ENCODE measurements around the gene TTC19. TPM values are rescaled to one million over a fixed set of nuclear protein-coding genes. Genes with fewer than 3 reads are reported as not detected.

Gene TTC19
- total RNA-seq, 3 donors from 2014 or later (not counting 1 experiment from before 2014, with no cell fraction given) = 40.1 to 42.3 (median 40.2) TPM

DNA sequence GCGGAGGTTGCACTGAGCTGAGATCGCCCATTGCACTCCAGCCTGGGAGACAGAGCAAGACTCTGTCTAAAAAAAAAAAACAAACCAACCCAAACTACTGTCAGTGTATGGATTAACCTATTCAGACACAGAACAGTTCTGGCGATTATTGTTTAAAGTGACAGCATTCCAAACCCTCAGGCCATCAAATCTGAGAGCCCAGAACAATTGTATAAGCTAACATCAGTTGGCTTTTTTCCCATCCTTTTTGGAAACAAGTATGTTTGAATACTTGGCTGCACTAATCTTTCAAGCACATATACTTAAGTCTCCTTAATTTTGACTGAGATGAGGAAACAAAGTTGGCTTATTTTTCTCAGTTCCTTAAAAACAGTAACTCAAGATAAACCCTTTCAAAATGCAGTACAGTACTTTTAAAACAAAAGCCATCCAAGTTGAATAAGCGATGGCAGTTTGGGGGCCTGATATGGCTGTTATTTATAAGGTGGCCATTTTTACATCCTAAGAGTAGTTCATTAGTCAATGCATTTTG lies 1.5 kb upstream of the TTC19 start:
- Mint-ChIP-seq H3K27me3 (ENCODE audit: low read depth in 2 of 2) (no peaks in the 10 kb centered on the region), H3K4me1 (peaks cover 19 to 30% of the 10 kb centered on the region in 2 donors), H3K36me3 (no peaks in the 10 kb centered on the region), H3K9me3 (no peaks in the 10 kb centered on the region), H3K4me3 (peak overlapping the region; percentile 95), H3K27ac (peak overlapping the region; percentile 75 to 83)
- no peak overlapping the region for H3K4me3 ChIP-seq (ENCODE audit: low read length)
- ATAC-seq (no peak), DNase-seq (no peak)
- peaks cover 12% of the 10 kb centered on the region for H3K36me3 ChIP-seq (ENCODE audit: control insufficient read depth, insufficient read depth, low read length)
- intact Hi-C loops (cut with micrococcal nuclease) = no loop called here
- H3K27ac ChIP-seq (ENCODE audit: low read length) = peak overlapping the region; percentile 85
- peaks cover 17% of the 10 kb centered on the region for H3K4me1 ChIP-seq (ENCODE audit: control insufficient read depth, insufficient read depth, low read length)
- H3K27me3 ChIP-seq (ENCODE audit: control insufficient read depth, insufficient read depth, low read length) = no peaks in the 10 kb centered on the region
- TF ChIP-seq, protein P1, sequence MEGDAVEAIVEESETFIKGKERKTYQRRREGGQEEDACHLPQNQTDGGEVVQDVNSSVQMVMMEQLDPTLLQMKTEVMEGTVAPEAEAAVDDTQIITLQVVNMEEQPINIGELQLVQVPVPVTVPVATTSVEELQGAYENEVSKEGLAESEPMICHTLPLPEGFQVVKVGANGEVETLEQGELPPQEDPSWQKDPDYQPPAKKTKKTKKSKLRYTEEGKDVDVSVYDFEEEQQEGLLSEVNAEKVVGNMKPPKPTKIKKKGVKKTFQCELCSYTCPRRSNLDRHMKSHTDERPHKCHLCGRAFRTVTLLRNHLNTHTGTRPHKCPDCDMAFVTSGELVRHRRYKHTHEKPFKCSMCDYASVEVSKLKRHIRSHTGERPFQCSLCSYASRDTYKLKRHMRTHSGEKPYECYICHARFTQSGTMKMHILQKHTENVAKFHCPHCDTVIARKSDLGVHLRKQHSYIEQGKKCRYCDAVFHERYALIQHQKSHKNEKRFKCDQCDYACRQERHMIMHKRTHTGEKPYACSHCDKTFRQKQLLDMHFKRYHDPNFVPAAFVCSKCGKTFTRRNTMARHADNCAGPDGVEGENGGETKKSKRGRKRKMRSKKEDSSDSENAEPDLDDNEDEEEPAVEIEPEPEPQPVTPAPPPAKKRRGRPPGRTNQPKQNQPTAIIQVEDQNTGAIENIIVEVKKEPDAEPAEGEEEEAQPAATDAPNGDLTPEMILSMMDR (IDR thresholded peaks at IDR 0.05) = no peak
- 87% methylated on average over 3 of the region's 4 CpGs for WGBS (ENCODE audit: insufficient coverage)
- no peaks in the 10 kb centered on the region for H3K9me3 ChIP-seq (ENCODE audit: control insufficient read depth, insufficient read depth, low read length)

DNA sequence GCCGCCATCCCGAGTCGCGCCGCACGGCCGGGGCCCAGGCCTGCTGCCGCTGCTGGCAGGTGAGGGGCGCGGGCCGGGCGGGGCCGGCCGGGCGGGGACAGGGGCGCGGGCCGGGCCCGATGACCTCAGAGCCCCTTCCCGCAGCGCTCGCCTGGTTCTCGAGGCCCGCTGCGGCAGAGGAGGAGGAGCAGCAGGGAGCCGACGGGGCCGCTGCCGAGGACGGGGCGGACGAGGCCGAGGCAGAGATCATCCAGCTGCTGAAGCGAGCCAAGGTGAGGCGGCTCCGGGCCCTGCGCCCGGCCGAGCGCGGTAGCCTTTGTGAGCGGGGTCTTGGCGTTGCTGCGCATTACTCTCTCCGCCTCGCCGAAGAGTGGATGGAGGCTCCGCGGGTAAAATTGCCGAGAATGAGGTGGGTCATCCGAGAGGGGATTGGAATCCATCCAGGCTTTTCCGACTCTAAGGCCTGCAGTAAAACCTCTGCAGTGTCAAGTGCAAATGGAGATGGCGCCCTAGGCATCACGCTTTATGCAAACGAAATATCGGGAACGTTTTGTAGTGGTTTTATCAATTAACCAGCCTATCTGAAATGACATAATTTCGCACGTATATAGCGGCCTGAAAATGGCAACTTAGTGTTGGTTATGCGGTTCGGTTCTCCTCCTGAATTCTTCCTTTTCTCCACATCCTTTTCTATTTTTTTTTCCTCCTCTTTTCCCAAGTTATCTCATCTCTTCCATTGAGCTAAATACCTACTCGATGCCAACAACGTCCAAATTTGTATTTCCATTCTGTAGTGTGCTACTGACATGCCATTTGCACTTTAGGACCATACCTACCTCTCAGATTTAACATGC lies 577 bp downstream of the TTC19 start:
- H3K27ac Mint-ChIP-seq = peak overlapping the region; percentile 75 to 83
- intact Hi-C loops (cut with micrococcal nuclease) = no loop called here
- WGBS (ENCODE audit: insufficient coverage) = 1% methylated on average over 64 of the region's 64 CpGs
- H3K36me3 Mint-ChIP-seq = no peaks in the 10 kb centered on the region
- TF ChIP-seq, protein P1 (IDR thresholded peaks at IDR 0.05) = no peak
- Histone ChIP-seq H3K9me3 (ENCODE audit: control insufficient read depth, insufficient read depth, low read length) (no peaks in the 10 kb centered on the region), H3K4me3 (ENCODE audit: low read length) (peak overlapping the region; percentile 74), H3K27ac (ENCODE audit: low read length) (peak overlapping the region; percentile 88), H3K27me3 (ENCODE audit: control insufficient read depth, insufficient read depth, low read length) (no peaks in the 10 kb centered on the region), H3K4me1 (ENCODE audit: control insufficient read depth, insufficient read depth, low read length) (peaks cover 17% of the 10 kb centered on the region), H3K36me3 (ENCODE audit: control insufficient read depth, insufficient read depth, low read length) (peaks cover 32% of the 10 kb centered on the region)
- peak overlapping the region; percentile 85 for H3K4me3 Mint-ChIP-seq
- ATAC-seq (peak in 2 of 3 donors; percentile 27 to 38), DNase-seq (peak in 1 of 2 donors; percentile 67)
- no peaks in the 10 kb centered on the region for H3K9me3 Mint-ChIP-seq
- H3K4me1 Mint-ChIP-seq = peaks cover 19 to 30% of the 10 kb centered on the region in 2 donors
- H3K27me3 Mint-ChIP-seq (ENCODE audit: low read depth in 2 of 2) = no peaks in the 10 kb centered on the region

GRCh38 chr17:16001226-16001897 lies 1.7 kb downstream of the TTC19 start:
- Histone ChIP-seq H3K9me3 (ENCODE audit: control insufficient read depth, insufficient read depth, low read length) (no peaks in the 10 kb centered on the region), H3K4me1 (ENCODE audit: control insufficient read depth, insufficient read depth, low read length) (peaks cover 17% of the 10 kb centered on the region), H3K36me3 (ENCODE audit: control insufficient read depth, insufficient read depth, low read length) (peaks cover 42% of the 10 kb centered on the region), H3K27ac (ENCODE audit: low read length) (no peak overlapping the region), H3K4me3 (ENCODE audit: low read length) (no peak overlapping the region), H3K27me3 (ENCODE audit: control insufficient read depth, insufficient read depth, low read length) (no peaks in the 10 kb centered on the region)
- no peak for DNase-seq
- Mint-ChIP-seq H3K27ac (peak overlapping the region; percentile 75 to 83), H3K4me3 (peak overlapping the region; percentile 85), H3K4me1 (peaks cover 19 to 30% of the 10 kb centered on the region in 2 donors), H3K36me3 (peaks cover 3% of the 10 kb centered on the region), H3K9me3 (no peaks in the 10 kb centered on the region), H3K27me3 (ENCODE audit: low read depth in 2 of 2) (no peaks in the 10 kb centered on the region)
- intact Hi-C loops (cut with micrococcal nuclease) = no loop called here
- no peak for ATAC-seq
- TF ChIP-seq, protein P1 (IDR thresholded peaks at IDR 0.05) = no peak
